CD4-positive, alpha-beta memory T cell (primary cell): Measurements from ENCODE around the gene PRDX2. TPM values are rescaled to one million over a fixed set of nuclear protein-coding genes. Genes with fewer than 3 reads are reported as not detected.

Experiments
- microRNA-seq: library from miRNA; unstranded; fragments of <30 nt; microRNA quantifications from one replicate; pipeline ENCODE4 v1.2.0, GENCODE V29; 2021; ENCODE audit warnings: borderline replicate concordance, borderline number of aligned reads, borderline microRNAs expressed, mixed read lengths
- polyA plus RNA-seq, 2 donors: library from polyadenylated mRNA; unstranded; fragments of 300-500 nt; fragmentation: Illumina TruSeq; gene quantifications; one replicate each; pipeline ENCODE4 v1.2.3, GENCODE V29; 2021
- total RNA-seq, 2 experiments: library from RNA; stranded (reverse); gene quantifications; one replicate each; pipeline ENCODE4 v1.2.3, GENCODE V29; 2021

Gene PRDX2
- total and polyA plus RNA-seq, 4 experiments from 2014 or later = 116 to 533 (median 193) TPM

Small RNA genes lying within 50 kb of the gene (microRNA-seq; reads per million reads assigned to microRNA genes)
- not detected for gene MIR5684

Other genes starting within 250 kb of the PRDX2 start
- gene ZNF490, start 191.0 kb downstream of the PRDX2 start, total RNA-seq = 10 to 100 TPM; 10.6 to 11.8 TPM
- gene ZNF490, start 191.0 kb downstream of the PRDX2 start, polyA plus RNA-seq = 1 to 10 TPM; 2.2 to 4.3 TPM
- 10 to 100 TPM; 46.0 to 46.3 TPM for gene ZNF791, start 190.9 kb downstream of the PRDX2 start, total RNA-seq
- gene ZNF791, start 190.9 kb downstream of the PRDX2 start, polyA plus RNA-seq = 10 to 100 TPM; 11.5 to 17.2 TPM
- 100 to 1,000 TPM; 137 to 141 TPM for gene MAN2B1, start 135.1 kb downstream of the PRDX2 start, total RNA-seq
- gene MAN2B1, start 135.1 kb downstream of the PRDX2 start, polyA plus RNA-seq = 10 to 100 TPM; 45.0 to 76.4 TPM
- gene WDR83, start 135.0 kb downstream of the PRDX2 start, total RNA-seq = 10 to 100 TPM; 18.3 to 19.3 TPM
- 10 to 100 TPM in 1 of 2 donors, 1 to 10 TPM in 1; 9.8 to 15.7 TPM for gene WDR83, start 135.0 kb downstream of the PRDX2 start, polyA plus RNA-seq
- 100 to 1,000 TPM; 195 to 197 TPM for gene DHPS, start 119.9 kb downstream of the PRDX2 start, total RNA-seq
- 10 to 100 TPM; 77.3 to 91.7 TPM for gene DHPS, start 119.9 kb downstream of the PRDX2 start, polyA plus RNA-seq
- gene GNG14, start 113.8 kb downstream of the PRDX2 start, total RNA-seq = not detected
- not detected for gene GNG14, start 113.8 kb downstream of the PRDX2 start, polyA plus RNA-seq
- gene FBXW9, start 105.2 kb downstream of the PRDX2 start, total RNA-seq = 1 to 10 TPM; 4.5 to 4.9 TPM
- 1 to 10 TPM; 4.9 to 8.1 TPM for gene FBXW9, start 105.2 kb downstream of the PRDX2 start, polyA plus RNA-seq
- gene TNPO2, start 77.9 kb downstream of the PRDX2 start, total RNA-seq = 10 to 100 TPM; 66.0 to 67.2 TPM
- 1 to 10 TPM in 1 of 2 donors, under 1 TPM in 1; 0.60 to 1.8 TPM for gene TNPO2, start 77.9 kb downstream of the PRDX2 start, polyA plus RNA-seq
- gene TRIR, start 67.1 kb downstream of the PRDX2 start, total RNA-seq = 100 to 1,000 TPM; 199 to 209 TPM
- gene TRIR, start 67.1 kb downstream of the PRDX2 start, polyA plus RNA-seq = 100 to 1,000 TPM; 175 to 243 TPM
- gene GET3, start 64.3 kb downstream of the PRDX2 start, total RNA-seq = 10 to 100 TPM; 30.8 to 34.5 TPM
- 100 to 1,000 TPM in 1 of 2 donors, 10 to 100 TPM in 1; 60.6 to 114 TPM for gene GET3, start 64.3 kb downstream of the PRDX2 start, polyA plus RNA-seq
- not detected for gene BEST2, start 50.0 kb downstream of the PRDX2 start, total RNA-seq
- not detected for gene BEST2, start 50.0 kb downstream of the PRDX2 start, polyA plus RNA-seq
- gene HOOK2, start 26.2 kb downstream of the PRDX2 start, total RNA-seq = 10 to 100 TPM; 23.3 to 24.2 TPM
- gene HOOK2, start 26.2 kb downstream of the PRDX2 start, polyA plus RNA-seq = 1 to 10 TPM; 2.6 to 3.4 TPM
- 100 to 1,000 TPM; 103 to 106 TPM for gene JUNB, start 10.3 kb downstream of the PRDX2 start, total RNA-seq
- 1,000 to 10,000 TPM in 1 of 2 donors, 100 to 1,000 TPM in 1; 771 to 3,132 TPM for gene JUNB, start 10.3 kb downstream of the PRDX2 start, polyA plus RNA-seq
- 1 to 10 TPM; 2.2 to 3.2 TPM for gene THSD8, start 269 bp upstream of the PRDX2 start, total RNA-seq
- 1 to 10 TPM; 1.5 to 4.4 TPM for gene THSD8, start 269 bp upstream of the PRDX2 start, polyA plus RNA-seq
- gene RNASEH2A, start 4.8 kb upstream of the PRDX2 start, total RNA-seq = 10 to 100 TPM; 10.5 to 12.6 TPM
- gene RNASEH2A, start 4.8 kb upstream of the PRDX2 start, polyA plus RNA-seq = 10 to 100 TPM; 16.9 to 23.5 TPM
- not detected for gene RTBDN, start 32.8 kb upstream of the PRDX2 start, total RNA-seq
- not detected for gene RTBDN, start 32.8 kb upstream of the PRDX2 start, polyA plus RNA-seq
- not detected for gene MAST1, start 36.7 kb upstream of the PRDX2 start, total RNA-seq
- under 1 TPM in 1 of 2 donors, not detected in 1; 0.48 TPM for gene MAST1, start 36.7 kb upstream of the PRDX2 start, polyA plus RNA-seq
- gene DNASE2, start 79.6 kb upstream of the PRDX2 start, total RNA-seq = 10 to 100 TPM; 31.6 to 32.8 TPM
- gene DNASE2, start 79.6 kb upstream of the PRDX2 start, polyA plus RNA-seq = 10 to 100 TPM; 55.3 to 81.8 TPM
- not detected for gene KLF1, start 85.4 kb upstream of the PRDX2 start, total RNA-seq
- gene KLF1, start 85.4 kb upstream of the PRDX2 start, polyA plus RNA-seq = not detected
- 10 to 100 TPM; 63.9 to 66.1 TPM for gene GCDH, start 89.4 kb upstream of the PRDX2 start, total RNA-seq
- 10 to 100 TPM; 16.5 to 27.4 TPM for gene GCDH, start 89.4 kb upstream of the PRDX2 start, polyA plus RNA-seq
- gene SYCE2, start 117.5 kb upstream of the PRDX2 start, total RNA-seq = under 1 TPM in 1 of 2 experiments, not detected in 1; 0.79 TPM
- gene SYCE2, start 117.5 kb upstream of the PRDX2 start, polyA plus RNA-seq = not detected
- 10 to 100 TPM; 53.8 to 59.1 TPM for gene FARSA, start 131.9 kb upstream of the PRDX2 start, total RNA-seq
- 10 to 100 TPM; 63.2 to 68.1 TPM for gene FARSA, start 131.9 kb upstream of the PRDX2 start, polyA plus RNA-seq
- 100 to 1,000 TPM; 484 to 499 TPM for gene CALR, start 136.8 kb upstream of the PRDX2 start, total RNA-seq
- gene CALR, start 136.8 kb upstream of the PRDX2 start, polyA plus RNA-seq = 100 to 1,000 TPM in 1 of 2 donors, 10 to 100 TPM in 1; 87.5 to 151 TPM
- gene RAD23A, start 144.1 kb upstream of the PRDX2 start, total RNA-seq = 10 to 100 TPM; 88.6 to 98.4 TPM
- 100 to 1,000 TPM in 1 of 2 donors, 10 to 100 TPM in 1; 77.0 to 105 TPM for gene RAD23A, start 144.1 kb upstream of the PRDX2 start, polyA plus RNA-seq
- gene GADD45GIP1, start 155.4 kb upstream of the PRDX2 start, total RNA-seq = 10 to 100 TPM; 14.7 to 17.9 TPM
- 10 to 100 TPM; 61.0 to 65.1 TPM for gene GADD45GIP1, start 155.4 kb upstream of the PRDX2 start, polyA plus RNA-seq
- gene DAND5, start 167.8 kb upstream of the PRDX2 start, total RNA-seq = not detected
- gene DAND5, start 167.8 kb upstream of the PRDX2 start, polyA plus RNA-seq = not detected
- gene NFIX, start 193.7 kb upstream of the PRDX2 start, total RNA-seq = 1 to 10 TPM; 4.0 to 5.4 TPM
- gene NFIX, start 193.7 kb upstream of the PRDX2 start, polyA plus RNA-seq = under 1 TPM in 1 of 2 donors, not detected in 1; 0.09 TPM